HepG2 (cell line): Measurements from ENCODE around the gene PLEKHA6. TPM values are rescaled to one million over a fixed set of nuclear protein-coding genes. Genes with fewer than 3 reads are reported as not detected.

Source experiments
- ATAC-seq: fragments of 200-7000 bp; cut with Tn5 transposase; 3 replicates; pipeline ENCODE4 v1.9.1; 2020; ENCODE audit warnings: mild to moderate bottlenecking, moderate library complexity
- BruUV-seq: library from RNA; stranded (reverse); fragments of 400-500 nt; replicated peaks from 2 replicates; lab custom pipeline; 2021; lab: Mats Ljungman, UMichigan
- CTCF ChIA-PET: fragments of 300-600 bp; formaldehyde crosslinking; extraction: SDS; loops from one replicate; lab custom pipeline; 2021; ENCODE audit warnings: low total read pairs, inconsistent platforms, low intra/inter-chr PET ratio; lab: Yijun Ruan, JAX
- POLR2A ChIA-PET: fragments of 350-600 bp; sonication (Branson Sonifier 250); formaldehyde crosslinking; loops from one replicate; lab custom pipeline; 2020; ENCODE audit warnings: antibody characterized with exemption, inconsistent platforms; lab: Yijun Ruan, JAX
- DNase-seq: peaks from one replicate; pipeline ENCODE4 v3.0.0-alpha.2; 2015; ENCODE audit warnings: low spot score
- FAIRE-seq: peaks from 3 replicates; lab custom pipeline; 2011; peaks lifted over from hg19 to GRCh38; lab: Jason Lieb, UNC
- H2AFZ ChIP-seq: one replicate; pipeline ENCODE4 v1.6.1; 2011; ENCODE audit warnings: low read length, inconsistent platforms
- H3K27ac ChIP-seq: fragments of 300-600 bp; 3 replicates; pipeline ENCODE4 v1.8.0; 2011; ENCODE audit warnings: mixed run types, mild to moderate bottlenecking, mixed read lengths, low read length, inconsistent platforms; ENCODE audit not compliant: insufficient read depth; ENCODE audit errors: extremely low read length
- H3K27me3 ChIP-seq, 2 experiments: fragments of 200-600 bp in 1 of 2; 2 replicates in 1 of 2; 3 replicates in 1 of 2; pipeline versions ENCODE4 v1.6.0 to v1.8.0; 2011; ENCODE audit warnings: low read length in 2 of 2, mild to moderate bottlenecking in 2 of 2, moderate library complexity in 2 of 2, inconsistent platforms in 1 of 2; ENCODE audit not compliant: insufficient read depth in 2 of 2, control insufficient read depth in 1 of 2
- H3K36me3 ChIP-seq, 2 experiments: fragments of 200-600 bp in 1 of 2; replicated peaks in 1 of 2; 2 replicates in 1 of 2; 3 replicates in 1 of 2; pipeline versions ENCODE4 v1.5.1 to v1.8.0; 2011; ENCODE audit warnings: low read length in 2 of 2, inconsistent platforms in 1 of 2; ENCODE audit not compliant: insufficient read depth in 2 of 2, control insufficient read depth in 1 of 2
- H3K4me1 ChIP-seq: 2 replicates; pipeline ENCODE4 v1.5.1; 2012; ENCODE audit warnings: low read length, inconsistent platforms; ENCODE audit not compliant: insufficient read depth
- H3K4me2 ChIP-seq: 2 replicates; pipeline ENCODE4 v1.6.0; 2011; ENCODE audit warnings: low read depth, low read length, inconsistent platforms
- H3K4me3 ChIP-seq, 3 experiments: fragments of 200-600 bp in 1 of 3; sonication (generic), shearing (Covaris generic) in 1 of 3; replicated peaks in 1 of 3; 2 replicates each; pipeline ENCODE4 v1.5.1; 2011 to 2016; ENCODE audit warnings: low read length in 3 of 3, inconsistent platforms in 2 of 3, low read depth in 2 of 3, mild to moderate bottlenecking in 2 of 3, control low read depth in 1 of 3, mixed read lengths in 1 of 3; ENCODE audit not compliant: insufficient read depth in 1 of 3
- H3K79me2 ChIP-seq: one replicate; pipeline ENCODE4 v1.6.1; 2011; ENCODE audit warnings: low read length, inconsistent platforms; ENCODE audit not compliant: insufficient read depth
- H3K9ac ChIP-seq: 2 replicates; pipeline ENCODE4 v1.6.0; 2011; ENCODE audit warnings: mild to moderate bottlenecking, low read depth, low read length, inconsistent platforms; ENCODE audit not compliant: insufficient read depth
- H3K9me3 ChIP-seq: 2 replicates; pipeline ENCODE4 v1.5.1; 2012; ENCODE audit warnings: mild to moderate bottlenecking, low read length
- H4K20me1 ChIP-seq: 2 replicates; pipeline ENCODE4 v1.6.0; 2011; ENCODE audit warnings: inconsistent platforms, mild to moderate bottlenecking, low read length, moderate library complexity; ENCODE audit not compliant: insufficient read depth
- CENPX ChIP-seq: sonication (generic); formaldehyde crosslinking; IDR thresholded peaks from 2 replicates; pipeline ENCODE4 v1.9.0; 2021; ENCODE audit warnings: mild to moderate bottlenecking, missing genetic modification reagents, moderate library complexity
- GABPA ChIP-seq, 2 experiments: IDR thresholded peaks; 2 replicates each; pipeline ENCODE4 v1.6.1; 2011 to 2016; ENCODE audit warnings: low read depth in 2 of 2, low read length in 1 of 2, missing biosample characterization in 1 of 2, missing genetic modification characterization in 1 of 2
- JUNB ChIP-seq: sonication (generic); formaldehyde crosslinking; IDR thresholded peaks from 2 replicates; pipeline ENCODE4 v1.8.0; 2022; ENCODE audit warnings: missing genetic modification reagents, mild to moderate bottlenecking, borderline replicate concordance
- NBN ChIP-seq: fragments of 450-650 bp; conservative IDR thresholded peaks from 2 replicates; pipeline ENCODE4 v1.6.1; 2017
- NCOR1 ChIP-seq: fragments of 200-600 bp; sonication (generic); IDR thresholded peaks from 2 replicates; pipeline ENCODE4 v1.7.0; 2017; ENCODE audit warnings: antibody characterized with exemption, low read length, borderline replicate concordance
- ZBTB38 ChIP-seq: sonication (generic); formaldehyde crosslinking; IDR thresholded peaks from 2 replicates; pipeline ENCODE4 v1.5.1; 2020; ENCODE audit warnings: mild to moderate bottlenecking, missing genetic modification reagents
- ZNF251 ChIP-seq: sonication (generic); formaldehyde crosslinking; IDR thresholded peaks from 2 replicates; pipeline ENCODE4 v1.9.0; 2021; ENCODE audit warnings: mild to moderate bottlenecking, missing genetic modification reagents
- ZNF292 ChIP-seq: sonication (generic); formaldehyde crosslinking; IDR thresholded peaks from 2 replicates; pipeline ENCODE4 v1.8.1; 2022; ENCODE audit warnings: mild to moderate bottlenecking, low read depth, missing genetic modification reagents, borderline replicate concordance
- ZNF431 ChIP-seq: sonication (generic); formaldehyde crosslinking; IDR thresholded peaks from 2 replicates; pipeline ENCODE4 v1.9.0; 2022; ENCODE audit warnings: missing genetic modification reagents, low read depth, mild to moderate bottlenecking, borderline replicate concordance
- ZNF552 ChIP-seq: sonication (generic); formaldehyde crosslinking; IDR thresholded peaks from 2 replicates; pipeline ENCODE4 v1.9.0; 2022; ENCODE audit warnings: missing genetic modification reagents, mild to moderate bottlenecking, borderline replicate concordance
- in situ Hi-C: cut with HindIII; loops from 2 replicates; pipeline ENCODE4 v1.10.0; 2017; ENCODE audit warnings: low pct_unique_long_range_greater_than_20kb; ENCODE audit not compliant: extremely low pct_ligation_motif_present
- intact Hi-C: fragments of 100-400 bp; cut with micrococcal nuclease; formaldehyde crosslinking; loops from one replicate; pipeline ENCODE4 v1.10.0; 2022; ENCODE audit not compliant: unreplicated experiment
- polyA plus RNA-seq, 8 experiments: library from polyadenylated mRNA; depleted of rRNA in 3 of 8; stranded (reverse) in 7 of 8; unstranded in 1 of 8; fragments of >200 nt; fragmentation: Illumina TruSeq in 4 of 8; extraction: Trizol in 4 of 8; gene quantifications; 2 replicates each; pipeline versions ENCODE4 v1.2.1 to v1.2.3, GENCODE V29; 2011 to 2016; ENCODE audit warnings: low read depth in 4 of 8, missing spikeins in 1 of 8, mixed read lengths in 1 of 8; ENCODE audit not compliant: insufficient read depth in 1 of 8
- total RNA-seq, 5 experiments: library from RNA; depleted of rRNA; stranded (reverse); fragments of >200 nt; fragmentation: Illumina TruSeq; extraction: Trizol; gene quantifications; 2 replicates each; pipeline ENCODE4 v1.2.3, GENCODE V29; 2016; ENCODE audit warnings: low read depth in 1 of 5
- TF ChIP-seq, protein P1 (sequence below): conservative IDR thresholded peaks from 2 replicates; pipeline ENCODE4 v1.6.1; 2018; ENCODE audit warnings: missing genetic modification reagents
- TF ChIP-seq, protein P2 (sequence below): sonication (generic); formaldehyde crosslinking; IDR thresholded peaks from 2 replicates; pipeline ENCODE4 v1.8.0; 2022; ENCODE audit warnings: mild to moderate bottlenecking, missing genetic modification reagents
- TF ChIP-seq, protein P3 (sequence below): sonication (generic); formaldehyde crosslinking; IDR thresholded peaks from 2 replicates; pipeline ENCODE4 v1.9.0; 2021; ENCODE audit warnings: missing genetic modification reagents, mild to moderate bottlenecking, borderline replicate concordance
- TF ChIP-seq, protein P4 (sequence below): sonication (generic); formaldehyde crosslinking; IDR thresholded peaks from 2 replicates; pipeline ENCODE4 v1.4.0; 2020; ENCODE audit warnings: missing genetic modification reagents
- TF ChIP-seq, protein P5 (sequence below): sonication (generic); formaldehyde crosslinking; IDR thresholded peaks from 2 replicates; pipeline ENCODE4 v1.5.1; 2020; ENCODE audit warnings: missing genetic modification reagents, mild to moderate bottlenecking, borderline replicate concordance

The PLEKHA6 gene
- total and polyA plus RNA-seq, 2 of the 13 experiments (the other 11 are each of a cell fraction or from before 2014, with no cell fraction given): 5.3 to 11.4 TPM

DNA sequence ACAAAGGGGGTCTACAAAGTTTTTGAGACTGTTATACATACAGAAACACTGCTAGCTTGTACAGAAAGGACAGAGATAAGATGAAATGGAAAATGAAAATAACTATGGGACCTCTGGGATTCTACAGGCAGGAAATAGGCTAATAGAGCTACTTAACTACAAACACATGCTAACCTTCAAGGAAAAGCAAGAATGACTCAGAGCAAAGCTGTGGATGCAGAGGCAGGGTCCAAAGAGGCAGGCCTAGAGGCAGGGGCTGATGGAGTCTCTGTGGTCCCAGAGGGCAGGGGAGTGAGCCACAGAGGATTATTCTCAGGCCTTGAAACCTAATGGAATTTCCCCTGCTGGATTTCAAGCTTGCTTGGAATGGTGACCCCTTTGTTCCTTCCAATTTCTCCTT lies 127.2 kb downstream of the PLEKHA6 start:
- no peaks in the 10 kb centered on the region for H3K79me2 ChIP-seq
- no peaks in the 10 kb centered on the region for H3K9me3 ChIP-seq
- DNase-seq (no peak), FAIRE-seq (no peak), ATAC-seq (no peak)
- no peak overlapping the region for H3K9ac ChIP-seq
- H2AFZ ChIP-seq: no peak overlapping the region
- ChIA-PET POLR2A (no interaction called here), CTCF (no interaction called here)
- no peaks in the 10 kb centered on the region for H4K20me1 ChIP-seq
- no peak overlapping the region for H3K27ac ChIP-seq
- no TSS peak for BruUV-seq
- H3K4me1 ChIP-seq: no peaks in the 10 kb centered on the region
- in situ Hi-C loops: no loop called here
- no peak overlapping the region for H3K4me3 ChIP-seq
- intact Hi-C loops: no loop called here
- H3K36me3 ChIP-seq: peaks cover 14 to 38% of the 10 kb centered on the region in 2 experiments; a peak in 4 of 5 replicates
- H3K27me3 ChIP-seq: no peaks in the 10 kb centered on the region
- no peak overlapping the region for H3K4me2 ChIP-seq
- TF ChIP-seq, protein P1, sequence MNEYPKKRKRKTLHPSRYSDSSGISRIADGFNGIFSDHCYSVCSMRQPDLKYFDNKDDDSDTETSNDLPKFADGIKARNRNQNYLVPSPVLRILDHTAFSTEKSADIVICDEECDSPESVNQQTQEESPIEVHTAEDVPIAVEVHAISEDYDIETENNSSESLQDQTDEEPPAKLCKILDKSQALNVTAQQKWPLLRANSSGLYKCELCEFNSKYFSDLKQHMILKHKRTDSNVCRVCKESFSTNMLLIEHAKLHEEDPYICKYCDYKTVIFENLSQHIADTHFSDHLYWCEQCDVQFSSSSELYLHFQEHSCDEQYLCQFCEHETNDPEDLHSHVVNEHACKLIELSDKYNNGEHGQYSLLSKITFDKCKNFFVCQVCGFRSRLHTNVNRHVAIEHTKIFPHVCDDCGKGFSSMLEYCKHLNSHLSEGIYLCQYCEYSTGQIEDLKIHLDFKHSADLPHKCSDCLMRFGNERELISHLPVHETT: no peak
- TF ChIP-seq ZNF251 (CRISPR knock-in tag): no peak
- TF ChIP-seq ZNF552 (CRISPR knock-in tag): no peak
- no peak for TF ChIP-seq NBN
- TF ChIP-seq NCOR1: no peak
- TF ChIP-seq ZBTB38 (CRISPR knock-in tag): no peak
- no peak for TF ChIP-seq ZNF431 (CRISPR knock-in tag)
- TF ChIP-seq, protein P2, sequence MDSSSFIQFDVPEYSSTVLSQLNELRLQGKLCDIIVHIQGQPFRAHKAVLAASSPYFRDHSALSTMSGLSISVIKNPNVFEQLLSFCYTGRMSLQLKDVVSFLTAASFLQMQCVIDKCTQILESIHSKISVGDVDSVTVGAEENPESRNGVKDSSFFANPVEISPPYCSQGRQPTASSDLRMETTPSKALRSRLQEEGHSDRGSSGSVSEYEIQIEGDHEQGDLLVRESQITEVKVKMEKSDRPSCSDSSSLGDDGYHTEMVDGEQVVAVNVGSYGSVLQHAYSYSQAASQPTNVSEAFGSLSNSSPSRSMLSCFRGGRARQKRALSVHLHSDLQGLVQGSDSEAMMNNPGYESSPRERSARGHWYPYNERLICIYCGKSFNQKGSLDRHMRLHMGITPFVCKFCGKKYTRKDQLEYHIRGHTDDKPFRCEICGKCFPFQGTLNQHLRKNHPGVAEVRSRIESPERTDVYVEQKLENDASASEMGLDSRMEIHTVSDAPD (CRISPR knock-in tag): no peak
- TF ChIP-seq, protein P3, sequence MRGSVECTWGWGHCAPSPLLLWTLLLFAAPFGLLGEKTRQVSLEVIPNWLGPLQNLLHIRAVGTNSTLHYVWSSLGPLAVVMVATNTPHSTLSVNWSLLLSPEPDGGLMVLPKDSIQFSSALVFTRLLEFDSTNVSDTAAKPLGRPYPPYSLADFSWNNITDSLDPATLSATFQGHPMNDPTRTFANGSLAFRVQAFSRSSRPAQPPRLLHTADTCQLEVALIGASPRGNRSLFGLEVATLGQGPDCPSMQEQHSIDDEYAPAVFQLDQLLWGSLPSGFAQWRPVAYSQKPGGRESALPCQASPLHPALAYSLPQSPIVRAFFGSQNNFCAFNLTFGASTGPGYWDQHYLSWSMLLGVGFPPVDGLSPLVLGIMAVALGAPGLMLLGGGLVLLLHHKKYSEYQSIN (CRISPR knock-in tag): no peak
- TF ChIP-seq, protein P4, sequence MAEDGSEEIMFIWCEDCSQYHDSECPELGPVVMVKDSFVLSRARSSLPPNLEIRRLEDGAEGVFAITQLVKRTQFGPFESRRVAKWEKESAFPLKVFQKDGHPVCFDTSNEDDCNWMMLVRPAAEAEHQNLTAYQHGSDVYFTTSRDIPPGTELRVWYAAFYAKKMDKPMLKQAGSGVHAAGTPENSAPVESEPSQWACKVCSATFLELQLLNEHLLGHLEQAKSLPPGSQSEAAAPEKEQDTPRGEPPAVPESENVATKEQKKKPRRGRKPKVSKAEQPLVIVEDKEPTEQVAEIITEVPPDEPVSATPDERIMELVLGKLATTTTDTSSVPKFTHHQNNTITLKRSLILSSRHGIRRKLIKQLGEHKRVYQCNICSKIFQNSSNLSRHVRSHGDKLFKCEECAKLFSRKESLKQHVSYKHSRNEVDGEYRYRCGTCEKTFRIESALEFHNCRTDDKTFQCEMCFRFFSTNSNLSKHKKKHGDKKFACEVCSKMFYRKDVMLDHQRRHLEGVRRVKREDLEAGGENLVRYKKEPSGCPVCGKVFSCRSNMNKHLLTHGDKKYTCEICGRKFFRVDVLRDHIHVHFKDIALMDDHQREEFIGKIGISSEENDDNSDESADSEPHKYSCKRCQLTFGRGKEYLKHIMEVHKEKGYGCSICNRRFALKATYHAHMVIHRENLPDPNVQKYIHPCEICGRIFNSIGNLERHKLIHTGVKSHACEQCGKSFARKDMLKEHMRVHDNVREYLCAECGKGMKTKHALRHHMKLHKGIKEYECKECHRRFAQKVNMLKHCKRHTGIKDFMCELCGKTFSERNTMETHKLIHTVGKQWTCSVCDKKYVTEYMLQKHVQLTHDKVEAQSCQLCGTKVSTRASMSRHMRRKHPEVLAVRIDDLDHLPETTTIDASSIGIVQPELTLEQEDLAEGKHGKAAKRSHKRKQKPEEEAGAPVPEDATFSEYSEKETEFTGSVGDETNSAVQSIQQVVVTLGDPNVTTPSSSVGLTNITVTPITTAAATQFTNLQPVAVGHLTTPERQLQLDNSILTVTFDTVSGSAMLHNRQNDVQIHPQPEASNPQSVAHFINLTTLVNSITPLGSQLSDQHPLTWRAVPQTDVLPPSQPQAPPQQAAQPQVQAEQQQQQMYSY (CRISPR knock-in tag): no peak
- TF ChIP-seq, protein P5, sequence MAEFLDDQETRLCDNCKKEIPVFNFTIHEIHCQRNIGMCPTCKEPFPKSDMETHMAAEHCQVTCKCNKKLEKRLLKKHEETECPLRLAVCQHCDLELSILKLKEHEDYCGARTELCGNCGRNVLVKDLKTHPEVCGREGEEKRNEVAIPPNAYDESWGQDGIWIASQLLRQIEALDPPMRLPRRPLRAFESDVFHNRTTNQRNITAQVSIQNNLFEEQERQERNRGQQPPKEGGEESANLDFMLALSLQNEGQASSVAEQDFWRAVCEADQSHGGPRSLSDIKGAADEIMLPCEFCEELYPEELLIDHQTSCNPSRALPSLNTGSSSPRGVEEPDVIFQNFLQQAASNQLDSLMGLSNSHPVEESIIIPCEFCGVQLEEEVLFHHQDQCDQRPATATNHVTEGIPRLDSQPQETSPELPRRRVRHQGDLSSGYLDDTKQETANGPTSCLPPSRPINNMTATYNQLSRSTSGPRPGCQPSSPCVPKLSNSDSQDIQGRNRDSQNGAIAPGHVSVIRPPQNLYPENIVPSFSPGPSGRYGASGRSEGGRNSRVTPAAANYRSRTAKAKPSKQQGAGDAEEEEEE (CRISPR knock-in tag): no peak
- no peak for TF ChIP-seq GABPA (IDR thresholded peaks at IDR 0.05; ENCODE audit: low read depth, low read length)
- TF ChIP-seq GABPA (CRISPR knock-in tag; IDR thresholded peaks at IDR 0.05; ENCODE audit: low read depth): no peak
- TF ChIP-seq ZNF292: no peak
- no peak for TF ChIP-seq JUNB (CRISPR knock-in tag)
- TF ChIP-seq CENPX (CRISPR knock-in tag): no peak
